Ovary (tissue), 9 donors: ENCODE measurements around the gene NUDT22. TPM values are rescaled to one million over a fixed set of nuclear protein-coding genes. Genes with fewer than 3 reads are reported as not detected.

Experiments
- DNase-seq, 5 donors: peaks; one replicate each; pipeline ENCODE4 v3.0.0-alpha.2; 2019 to 2020
- H3K27ac ChIP-seq, 2 donors: fragments of 200-600 bp; one replicate each; pipeline versions ENCODE4 v1.5.1 to v1.8.0; 2019 to 2022
- H3K27me3 ChIP-seq: fragments of 200-600 bp; one replicate; pipeline ENCODE4 v1.8.0; 2022
- H3K36me3 ChIP-seq: fragments of 200-600 bp; sonication (generic); one replicate; pipeline ENCODE4 v1.5.1; 2019
- H3K4me1 ChIP-seq: one replicate; pipeline ENCODE4 v1.8.1; 2013; ENCODE audit warnings: mild to moderate bottlenecking, moderate library complexity; ENCODE audit not compliant: insufficient read depth
- H3K4me3 ChIP-seq: fragments of 200-600 bp; sonication (generic); one replicate; pipeline ENCODE4 v1.5.1; 2017
- H3K9me3 ChIP-seq, 2 donors: fragments of 200-600 bp in 1 of 2; sonication (generic) in 1 of 2; one replicate each; pipeline versions ENCODE4 v1.5.1 to v1.8.1; 2013 to 2019; ENCODE audit warnings: mild to moderate bottlenecking in 1 of 2, moderate library complexity in 1 of 2
- EP300 ChIP-seq: sonication (generic); formaldehyde crosslinking; IDR thresholded peaks from one replicate; pipeline ENCODE4 v1.6.1; 2017; ENCODE audit warnings: antibody characterized with exemption
- POLR2A ChIP-seq: fragments of 450-650 bp; IDR thresholded peaks from one replicate; pipeline ENCODE4 v1.6.1; 2017; ENCODE audit warnings: antibody characterized with exemption, mild to moderate bottlenecking, moderate library complexity
- WGBS, 3 donors: extraction: QIAGEN DNeasy Blood & Tissue Kit in 1 of 3; methylation state at CpG; one replicate each; pipeline versions ENCODE4 v1.1.5 to v1.1.7; 2013 to 2017; 5-methylcytosine and 5-hydroxymethylcytosine counted together
- intact Hi-C, 4 donors: fragments of 100-400 bp; cut with DNase I; formaldehyde crosslinking; loops; one replicate each; pipeline versions ENCODE4 v1.11.0 to v1.15.1; 2022 to 2023
- polyA plus RNA-seq, 2 donors: library from polyadenylated mRNA; stranded (reverse); fragments of 200-250 nt in 1 of 2; fragments of 350-450 nt in 1 of 2; fragmentation: Illumina TruSeq in 1 of 2; extraction: RNeasy Lipid Tissue Mini Kit (QIAGEN cat#74804) in 1 of 2; gene quantifications; one replicate each; pipeline ENCODE4 v1.2.3, GENCODE V29; 2013 to 2014
- total RNA-seq, 7 donors: library from RNA; depleted of rRNA in 2 of 7; stranded (reverse); fragments of >200 nt in 2 of 7; fragmentation: NEBNext Ultra II Directional in 3 of 7; extraction: Animal tissue kit (Norgen Biotek cat#: 25700) in 3 of 7; gene quantifications; one replicate each; pipeline versions ENCODE4 v1.1.0 to v1.2.4, GENCODE V29; 2016 to 2023
- TF ChIP-seq, protein P1 (sequence below), 3 donors: fragments of 450-650 bp in 2 of 3; fragments of 200-600 bp in 1 of 3; IDR thresholded peaks; one replicate each; pipeline versions ENCODE4 v1.5.1 to v1.8.0; 2016 to 2022; ENCODE audit warnings: antibody characterized with exemption in 3 of 3, mild to moderate bottlenecking in 1 of 3
- donor health status: DM: no; HTN: no; CAD: no; lungs with moderate emphysema.
- donor health status: DM: no; HTN: no; CAD: no.
- donor health status: Bipolar disorder and iron deficiency.
- donor health status: DM: yes; HTN: yes; CAD: no.
- donor health status: DM: no; HTN: no; CAD: no.
- donor health status: DM: yes; HTN: yes; CAD: no.

The NUDT22 gene
- total and polyA plus RNA-seq, 9 donors, result 4.8 to 52.7 (median 36.8) TPM

- H3K27me3 ChIP-seq, result no peaks in the 10 kb centered on the region
- H3K27ac ChIP-seq, result peak overlapping the region; percentile 91 to 93
- DNase-seq, result peak in 1 of 5 donors; percentile 37
- 3 to 7% (median 6%) methylated on average over 8 of the region's 8 CpGs for WGBS, 3 donors
- peak overlapping the region; percentile 52 for H3K4me3 ChIP-seq
- H3K9me3 ChIP-seq, result no peaks in the 10 kb centered on the region
- intact Hi-C loops, result no loop called here
- no peaks in the 10 kb centered on the region for H3K36me3 ChIP-seq
- peaks cover 25% of the 10 kb centered on the region for H3K4me1 ChIP-seq
- TF ChIP-seq POLR2A, result no peak
- TF ChIP-seq, protein P1, sequence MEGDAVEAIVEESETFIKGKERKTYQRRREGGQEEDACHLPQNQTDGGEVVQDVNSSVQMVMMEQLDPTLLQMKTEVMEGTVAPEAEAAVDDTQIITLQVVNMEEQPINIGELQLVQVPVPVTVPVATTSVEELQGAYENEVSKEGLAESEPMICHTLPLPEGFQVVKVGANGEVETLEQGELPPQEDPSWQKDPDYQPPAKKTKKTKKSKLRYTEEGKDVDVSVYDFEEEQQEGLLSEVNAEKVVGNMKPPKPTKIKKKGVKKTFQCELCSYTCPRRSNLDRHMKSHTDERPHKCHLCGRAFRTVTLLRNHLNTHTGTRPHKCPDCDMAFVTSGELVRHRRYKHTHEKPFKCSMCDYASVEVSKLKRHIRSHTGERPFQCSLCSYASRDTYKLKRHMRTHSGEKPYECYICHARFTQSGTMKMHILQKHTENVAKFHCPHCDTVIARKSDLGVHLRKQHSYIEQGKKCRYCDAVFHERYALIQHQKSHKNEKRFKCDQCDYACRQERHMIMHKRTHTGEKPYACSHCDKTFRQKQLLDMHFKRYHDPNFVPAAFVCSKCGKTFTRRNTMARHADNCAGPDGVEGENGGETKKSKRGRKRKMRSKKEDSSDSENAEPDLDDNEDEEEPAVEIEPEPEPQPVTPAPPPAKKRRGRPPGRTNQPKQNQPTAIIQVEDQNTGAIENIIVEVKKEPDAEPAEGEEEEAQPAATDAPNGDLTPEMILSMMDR (IDR thresholded peaks at IDR 0.05), result no peak
- no peak for TF ChIP-seq EP300
These were observed 4.9 kb downstream of the NUDT22 start for GRCh38 chr11:64230985-64231365.

- WGBS, 3 donors, result 86 to 90% (median 90%) methylated on average over 7 of the region's 7 CpGs
- DNase-seq, result peak in 1 of 5 donors; percentile 33
- H3K27me3 ChIP-seq, result no peaks in the 10 kb centered on the region
- H3K36me3 ChIP-seq, result no peaks in the 10 kb centered on the region
- H3K4me1 ChIP-seq, result peaks cover 25% of the 10 kb centered on the region
- intact Hi-C loops, result no loop called here
- no peak overlapping the region for H3K27ac ChIP-seq
- TF ChIP-seq EP300 (no peak), POLR2A (no peak)
- TF ChIP-seq, protein P1 (IDR thresholded peaks at IDR 0.05), result no peak
- H3K4me3 ChIP-seq, result no peak overlapping the region
- H3K9me3 ChIP-seq, result no peaks in the 10 kb centered on the region
These were observed 5.5 kb downstream of the NUDT22 start for GRCh38 chr11:64231546-64231945.

- Histone ChIP-seq H3K9me3 (no peaks in the 10 kb centered on the region), H3K36me3 (no peaks in the 10 kb centered on the region), H3K27me3 (no peaks in the 10 kb centered on the region), H3K4me1 (peaks cover 16% of the 10 kb centered on the region), H3K27ac (no peak overlapping the region), H3K4me3 (no peak overlapping the region)
- 81 to 88% (median 86%) methylated on average over 13 to 15 of the region's 15 CpGs for WGBS, 3 donors
- peak in 2 of 5 donors; percentile 32 to 37 for DNase-seq
- TF ChIP-seq, protein P1 (IDR thresholded peaks at IDR 0.05), result no peak
- TF ChIP-seq POLR2A, result no peak
- TF ChIP-seq EP300, result no peak
- intact Hi-C loops, result no loop called here
These were observed 6.3 kb downstream of the NUDT22 start for GRCh38 chr11:64232182-64232966.

- H3K4me3 ChIP-seq, result no peak overlapping the region
- intact Hi-C loops, result no loop called here
- H3K9me3 ChIP-seq, result no peaks in the 10 kb centered on the region
- H3K27me3 ChIP-seq, result no peaks in the 10 kb centered on the region
- H3K36me3 ChIP-seq, result no peaks in the 10 kb centered on the region
- no peak overlapping the region for H3K27ac ChIP-seq
- TF ChIP-seq, protein P1 (IDR thresholded peaks at IDR 0.05), result no peak
- TF ChIP-seq EP300, result no peak
- TF ChIP-seq POLR2A, result no peak
- DNase-seq, result no peak
- H3K4me1 ChIP-seq, result peaks cover 14% of the 10 kb centered on the region
- WGBS, 3 donors, result 83 to 91% (median 86%) methylated on average over 8 of the region's 8 CpGs
These were observed 6.9 kb downstream of the NUDT22 start for GRCh38 chr11:64232967-64233315.
